ENCODE results near the gene AFAP1L1.

AFAP1L1 gene

DNA sequence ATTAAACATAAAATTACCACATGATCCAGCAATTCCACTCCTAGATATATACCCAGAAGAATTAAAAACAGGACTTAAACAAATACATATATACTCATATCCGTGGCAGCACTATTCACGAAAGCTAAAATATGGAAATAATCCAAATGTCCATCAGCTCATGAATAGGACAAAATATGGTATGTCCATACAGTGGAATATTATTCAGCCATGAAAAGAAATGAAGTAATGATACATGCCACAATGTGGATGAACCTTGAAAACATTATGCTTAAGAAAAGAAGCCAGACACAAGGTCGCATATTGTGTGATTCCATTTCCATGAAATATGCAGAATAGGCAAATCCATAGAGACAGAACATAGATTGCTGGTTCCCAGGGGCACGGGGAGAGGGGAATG is 24.8 kb upstream of the AFAP1L1 start:
- no peak overlapping the region for H3K4me3 ChIP-seq (IDR thresholded peaks at IDR 0.05; ENCODE audit: insufficient read depth, low read depth, low read length)
- H3K9ac ChIP-seq = no peak overlapping the region
- H3K27ac ChIP-seq = no peak overlapping the region
- no peak overlapping the region for H2AFZ ChIP-seq (ENCODE audit: low read depth)
- H3K4me1 ChIP-seq (ENCODE audit: low read depth, poor library complexity, severe bottlenecking) = no peaks in the 10 kb centered on the region
- no peaks in the 10 kb centered on the region for H4K20me1 ChIP-seq (ENCODE audit: insufficient read depth)
- no peak overlapping the region for H3K4me2 ChIP-seq
- TF ChIP-seq, protein P1, sequence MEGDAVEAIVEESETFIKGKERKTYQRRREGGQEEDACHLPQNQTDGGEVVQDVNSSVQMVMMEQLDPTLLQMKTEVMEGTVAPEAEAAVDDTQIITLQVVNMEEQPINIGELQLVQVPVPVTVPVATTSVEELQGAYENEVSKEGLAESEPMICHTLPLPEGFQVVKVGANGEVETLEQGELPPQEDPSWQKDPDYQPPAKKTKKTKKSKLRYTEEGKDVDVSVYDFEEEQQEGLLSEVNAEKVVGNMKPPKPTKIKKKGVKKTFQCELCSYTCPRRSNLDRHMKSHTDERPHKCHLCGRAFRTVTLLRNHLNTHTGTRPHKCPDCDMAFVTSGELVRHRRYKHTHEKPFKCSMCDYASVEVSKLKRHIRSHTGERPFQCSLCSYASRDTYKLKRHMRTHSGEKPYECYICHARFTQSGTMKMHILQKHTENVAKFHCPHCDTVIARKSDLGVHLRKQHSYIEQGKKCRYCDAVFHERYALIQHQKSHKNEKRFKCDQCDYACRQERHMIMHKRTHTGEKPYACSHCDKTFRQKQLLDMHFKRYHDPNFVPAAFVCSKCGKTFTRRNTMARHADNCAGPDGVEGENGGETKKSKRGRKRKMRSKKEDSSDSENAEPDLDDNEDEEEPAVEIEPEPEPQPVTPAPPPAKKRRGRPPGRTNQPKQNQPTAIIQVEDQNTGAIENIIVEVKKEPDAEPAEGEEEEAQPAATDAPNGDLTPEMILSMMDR (conservative IDR thresholded peaks at IDR 0.05; ENCODE audit: low read depth, low read length) = no peak
- no peaks in the 10 kb centered on the region for H3K36me3 ChIP-seq (ENCODE audit: insufficient read depth)
- no peaks in the 10 kb centered on the region for H3K79me2 ChIP-seq (ENCODE audit: insufficient read depth, low read depth)
- H3K27me3 ChIP-seq (ENCODE audit: insufficient read depth, low read depth) = no peaks in the 10 kb centered on the region

- TF ChIP-seq, protein P1 (conservative IDR thresholded peaks at IDR 0.05; ENCODE audit: low read depth, low read length) = no peak
- no peak overlapping the region for H2AFZ ChIP-seq (ENCODE audit: low read depth)
- no peaks in the 10 kb centered on the region for H3K27me3 ChIP-seq (ENCODE audit: insufficient read depth, low read depth)
- no peaks in the 10 kb centered on the region for H3K4me1 ChIP-seq (ENCODE audit: low read depth, poor library complexity, severe bottlenecking)
- H4K20me1 ChIP-seq (ENCODE audit: insufficient read depth) = no peaks in the 10 kb centered on the region
- no peak overlapping the region for H3K9ac ChIP-seq
- H3K4me3 ChIP-seq (IDR thresholded peaks at IDR 0.05; ENCODE audit: insufficient read depth, low read depth, low read length) = no peak overlapping the region
- H3K36me3 ChIP-seq (ENCODE audit: insufficient read depth) = no peaks in the 10 kb centered on the region
- H3K79me2 ChIP-seq (ENCODE audit: insufficient read depth, low read depth) = no peaks in the 10 kb centered on the region
- H3K4me2 ChIP-seq = no peak overlapping the region
- no peak overlapping the region for H3K27ac ChIP-seq
These were observed 23.9 kb upstream of the AFAP1L1 start for GRCh38 chr5:149247726-149248125.

- Histone ChIP-seq H3K27ac (no peak overlapping the region), H3K9ac (no peak overlapping the region), H3K79me2 (ENCODE audit: insufficient read depth, low read depth) (no peaks in the 10 kb centered on the region), H3K4me1 (ENCODE audit: low read depth, poor library complexity, severe bottlenecking) (no peaks in the 10 kb centered on the region), H3K4me2 (no peak overlapping the region), H3K27me3 (ENCODE audit: insufficient read depth, low read depth) (no peaks in the 10 kb centered on the region), H4K20me1 (ENCODE audit: insufficient read depth) (no peaks in the 10 kb centered on the region), H2AFZ (ENCODE audit: low read depth) (no peak overlapping the region), H3K4me3 (IDR thresholded peaks at IDR 0.05; ENCODE audit: insufficient read depth, low read depth, low read length) (no peak overlapping the region), H3K36me3 (ENCODE audit: insufficient read depth) (no peaks in the 10 kb centered on the region)
- TF ChIP-seq, protein P1 (conservative IDR thresholded peaks at IDR 0.05; ENCODE audit: low read depth, low read length) = no peak
These were observed 20.1 kb upstream of the AFAP1L1 start for GRCh38 chr5:149251546-149251945.

DNA sequence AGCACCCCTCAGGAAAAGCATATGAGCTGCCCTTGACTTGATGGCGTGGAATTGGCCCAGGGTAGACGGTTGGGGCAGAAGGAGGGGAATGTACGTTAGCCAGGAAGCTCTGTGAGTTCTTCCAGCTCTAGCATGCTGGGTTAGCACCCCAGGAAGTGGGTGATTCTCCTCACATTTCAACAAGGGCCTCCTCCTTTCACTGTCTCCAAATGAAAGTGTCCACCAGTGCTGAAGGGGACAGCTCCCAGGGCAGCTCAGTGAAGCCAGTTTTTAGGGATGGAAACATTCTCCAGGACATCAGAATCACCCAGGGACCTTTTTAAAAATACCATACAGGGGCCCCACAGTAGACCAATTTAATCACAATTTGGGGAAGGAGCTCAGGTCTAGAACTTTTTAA is 17.2 kb upstream of the AFAP1L1 start:
- no peak overlapping the region for H2AFZ ChIP-seq (ENCODE audit: low read depth)
- no peaks in the 10 kb centered on the region for H3K27me3 ChIP-seq (ENCODE audit: insufficient read depth, low read depth)
- H3K9ac ChIP-seq = no peak overlapping the region
- no peaks in the 10 kb centered on the region for H3K79me2 ChIP-seq (ENCODE audit: insufficient read depth, low read depth)
- H4K20me1 ChIP-seq (ENCODE audit: insufficient read depth) = no peaks in the 10 kb centered on the region
- no peak overlapping the region for H3K27ac ChIP-seq
- H3K4me3 ChIP-seq (IDR thresholded peaks at IDR 0.05; ENCODE audit: insufficient read depth, low read depth, low read length) = no peak overlapping the region
- H3K4me1 ChIP-seq (ENCODE audit: low read depth, poor library complexity, severe bottlenecking) = no peaks in the 10 kb centered on the region
- no peak overlapping the region for H3K4me2 ChIP-seq
- TF ChIP-seq, protein P1 (conservative IDR thresholded peaks at IDR 0.05; ENCODE audit: low read depth, low read length) = no peak
- H3K36me3 ChIP-seq (ENCODE audit: insufficient read depth) = no peaks in the 10 kb centered on the region
